CD14-positive monocyte (primary cell): ENCODE results near the gene MRPS34. TPM values are rescaled to one million over a fixed set of nuclear protein-coding genes. Genes with fewer than 3 reads are reported as not detected.

Experiments
- DNase-seq, 3 donors: peaks; one replicate each; pipeline ENCODE4 v3.0.0-alpha.2; 2011 to 2022
- H2AFZ ChIP-seq: 2 replicates; pipeline ENCODE4 v1.6.0; 2012; ENCODE audit warnings: mild to moderate bottlenecking, low read depth, low read length, inconsistent platforms; ENCODE audit not compliant: insufficient read depth, poor library complexity, severe bottlenecking
- H3K27ac ChIP-seq, 2 donors: 1 replicate in 1 of 2; 2 replicates in 1 of 2; pipeline ENCODE4 v1.5.1; 2012 to 2013; ENCODE audit warnings: low read length in 2 of 2, control low read depth in 1 of 2, inconsistent platforms in 1 of 2, low read depth in 1 of 2, mild to moderate bottlenecking in 1 of 2
- H3K27me3 ChIP-seq, 2 donors: one replicate each; pipeline versions ENCODE4 v1.6.0 to v1.6.1; 2011 to 2013; ENCODE audit warnings: low read length in 2 of 2; ENCODE audit not compliant: control insufficient read depth in 2 of 2, insufficient read depth in 2 of 2
- H3K36me3 ChIP-seq, 2 donors: replicated peaks in 1 of 2; 1 replicate in 1 of 2; 2 replicates in 1 of 2; pipeline versions ENCODE4 v1.5.1 to v1.6.1; 2012 to 2013; ENCODE audit warnings: low read length in 2 of 2, control low read depth in 1 of 2, inconsistent platforms in 1 of 2, mild to moderate bottlenecking in 1 of 2; ENCODE audit not compliant: insufficient read depth in 2 of 2, control insufficient read depth in 1 of 2
- H3K4me1 ChIP-seq, 2 donors: 1 replicate in 1 of 2; 2 replicates in 1 of 2; pipeline versions ENCODE4 v1.5.1 to v1.6.1; 2012 to 2013; ENCODE audit warnings: low read length in 2 of 2, control low read depth in 1 of 2, inconsistent platforms in 1 of 2, mild to moderate bottlenecking in 1 of 2, moderate library complexity in 1 of 2; ENCODE audit not compliant: insufficient read depth in 2 of 2, control insufficient read depth in 1 of 2
- H3K4me2 ChIP-seq: replicated peaks from 2 replicates; pipeline ENCODE3; 2012; ENCODE audit warnings: low read length, moderate library complexity, mild to moderate bottlenecking; ENCODE audit not compliant: poor library complexity, severe bottlenecking; ENCODE audit errors: extremely low read depth
- H3K4me3 ChIP-seq, 3 experiments: fragments of 200-600 bp in 1 of 3; sonication (generic) in 1 of 3; replicated peaks in 1 of 3; 1 replicate in 2 of 3; 2 replicates in 1 of 3; pipeline ENCODE4 v1.5.1; 2011 to 2013; ENCODE audit warnings: low read length in 3 of 3, mild to moderate bottlenecking in 3 of 3, control low read depth in 2 of 3, low read depth in 2 of 3, inconsistent platforms in 1 of 3, moderate library complexity in 1 of 3
- H3K79me2 ChIP-seq: 2 replicates; pipeline ENCODE4 v1.6.0; 2012; ENCODE audit warnings: mild to moderate bottlenecking, control low read depth, inconsistent platforms, low read length, moderate library complexity; ENCODE audit not compliant: insufficient read depth
- H3K9ac ChIP-seq: 2 replicates; pipeline ENCODE4 v1.6.0; 2017; ENCODE audit warnings: low read length, mild to moderate bottlenecking; ENCODE audit not compliant: insufficient read depth, poor library complexity, severe bottlenecking
- H3K9me3 ChIP-seq, 2 donors: replicated peaks in 1 of 2; 1 replicate in 1 of 2; 2 replicates in 1 of 2; pipeline versions ENCODE4 v1.5.1 to v1.6.1; 2012 to 2013; ENCODE audit warnings: low read length in 2 of 2, control low read depth in 1 of 2; ENCODE audit not compliant: control insufficient read depth in 1 of 2, insufficient read depth in 1 of 2
- H4K20me1 ChIP-seq: 2 replicates; pipeline ENCODE4 v1.6.0; 2012; ENCODE audit warnings: mild to moderate bottlenecking, low read length, control low read depth, moderate library complexity; ENCODE audit not compliant: insufficient read depth
- H3K27ac Mint-ChIP-seq, 7 donors: one replicate each; pipeline ENCODE4 v1.8.0; 2020; ENCODE audit warnings: mild to moderate bottlenecking in 7 of 7, mixed read lengths in 7 of 7, moderate library complexity in 6 of 7, inconsistent platforms in 2 of 7
- H3K27me3 Mint-ChIP-seq, 3 donors: one replicate each; pipeline ENCODE4 v1.8.0; 2021 to 2022; ENCODE audit warnings: low read depth in 3 of 3, mild to moderate bottlenecking in 3 of 3, mixed read lengths in 3 of 3, moderate library complexity in 3 of 3, inconsistent platforms in 1 of 3
- H3K36me3 Mint-ChIP-seq, 2 donors: one replicate each; pipeline ENCODE4 v1.8.0; 2020; ENCODE audit warnings: mixed read lengths in 2 of 2, inconsistent platforms in 1 of 2, mild to moderate bottlenecking in 1 of 2
- H3K4me1 Mint-ChIP-seq: one replicate; pipeline ENCODE4 v1.8.0; 2020; ENCODE audit warnings: mild to moderate bottlenecking, mixed read lengths
- H3K4me3 Mint-ChIP-seq, 2 donors: one replicate each; pipeline ENCODE4 v1.8.0; 2020; ENCODE audit warnings: mild to moderate bottlenecking in 2 of 2, mixed read lengths in 2 of 2, moderate library complexity in 1 of 2
- H3K9me3 Mint-ChIP-seq, 7 donors: one replicate each; pipeline ENCODE4 v1.8.0; 2020 to 2022; ENCODE audit warnings: mixed read lengths in 7 of 7, mild to moderate bottlenecking in 6 of 7, moderate library complexity in 6 of 7, inconsistent platforms in 2 of 7
- WGBS: methylation state at CpG from one replicate; pipeline ENCODE4 v1.1.5; 2013; ENCODE audit warnings: missing lambda C conversion rate; ENCODE audit not compliant: insufficient coverage; 5-methylcytosine and 5-hydroxymethylcytosine counted together
- intact Hi-C, 2 donors: fragments of 100-400 bp; cut with micrococcal nuclease; formaldehyde crosslinking; loops; one replicate each; pipeline versions ENCODE4 v1.15.0 to v1.15.1; 2023
- polyA plus RNA-seq, 3 donors: library from polyadenylated mRNA; depleted of rRNA in 1 of 3; unstranded in 2 of 3; stranded (reverse) in 1 of 3; fragments of 300-500 nt in 2 of 3; fragments of >200 nt in 1 of 3; fragmentation: Illumina TruSeq in 2 of 3; gene quantifications; 1 replicate in 2 of 3; 2 replicates in 1 of 3; pipeline ENCODE4 v1.2.3, GENCODE V29; 2012 to 2021
- TF ChIP-seq, protein P1 (sequence below): fragments of 200-600 bp; IDR thresholded peaks from one replicate; pipeline ENCODE4 v1.8.0; 2022; ENCODE audit warnings: antibody characterized with exemption, mild to moderate bottlenecking

The MRPS34 gene
- polyA plus RNA-seq, 3 donors: 34.5 to 137 (median 109) TPM

DNA sequence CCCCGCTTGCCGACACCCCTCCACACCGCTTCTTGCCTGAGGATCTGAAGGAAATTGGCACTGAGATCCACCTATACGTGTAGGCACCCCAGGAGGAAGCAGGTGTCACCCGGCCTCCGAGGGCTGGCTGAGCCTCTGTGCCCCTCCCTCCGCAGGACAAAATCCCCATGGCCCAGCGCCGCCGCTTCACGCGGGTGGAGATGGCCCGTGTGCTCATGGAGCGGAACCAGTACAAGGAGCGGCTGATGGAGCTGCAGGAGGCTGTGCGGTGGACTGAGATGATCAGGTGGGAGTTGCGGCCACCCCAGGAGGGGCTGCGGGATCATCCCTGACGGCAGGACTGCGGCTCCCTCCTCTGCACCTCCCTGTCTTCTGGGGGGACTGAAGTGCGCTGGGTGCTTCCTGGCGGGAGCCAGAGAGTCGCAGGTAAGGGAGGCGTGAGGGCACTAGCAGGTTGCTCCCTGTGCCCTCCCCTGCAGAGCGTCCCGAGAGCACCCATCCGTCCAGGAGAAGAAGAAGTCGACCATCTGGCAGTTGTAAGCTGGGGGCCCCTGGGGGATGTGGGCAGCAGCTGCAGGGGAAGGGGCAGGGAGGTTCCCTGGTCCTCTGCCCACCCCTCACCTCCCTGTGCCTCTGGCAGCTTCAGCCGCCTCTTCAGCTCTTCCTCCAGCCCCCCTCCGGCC lies 10.6 kb downstream of the MRPS34 start:
- H3K9me3 Mint-ChIP-seq: peaks cover 0 to 2% (median 0%) of the 10 kb centered on the region in 7 donors
- 91% methylated on average over 19 of the region's 30 CpGs for WGBS

DNA sequence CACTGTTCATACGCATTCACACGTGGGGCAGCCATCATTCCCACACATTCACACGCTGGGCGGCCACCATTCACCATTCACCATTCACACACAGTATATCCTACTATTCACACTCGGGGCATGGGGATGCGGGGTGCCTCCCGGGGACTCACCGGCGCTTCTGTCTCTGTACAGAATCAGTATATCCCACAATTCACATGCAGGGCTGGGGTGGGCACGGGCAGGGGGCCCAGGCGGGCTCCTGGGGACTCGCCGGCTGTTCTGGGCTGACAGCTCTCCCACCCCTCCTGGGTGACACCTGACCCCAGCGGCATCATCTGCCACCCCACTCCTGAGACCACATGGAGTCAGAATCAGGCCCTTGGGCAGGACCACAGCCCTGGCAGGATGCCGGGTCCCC lies 11.2 kb downstream of the MRPS34 start:
- peaks cover 85 to 92% of the 10 kb centered on the region in 2 donors for H3K36me3 ChIP-seq
- no peak overlapping the region for H2AFZ ChIP-seq
- H3K79me2 ChIP-seq: no peaks in the 10 kb centered on the region
- no peak overlapping the region for H3K9ac ChIP-seq
- no peaks in the 10 kb centered on the region for H3K4me1 ChIP-seq
- TF ChIP-seq, protein P1, sequence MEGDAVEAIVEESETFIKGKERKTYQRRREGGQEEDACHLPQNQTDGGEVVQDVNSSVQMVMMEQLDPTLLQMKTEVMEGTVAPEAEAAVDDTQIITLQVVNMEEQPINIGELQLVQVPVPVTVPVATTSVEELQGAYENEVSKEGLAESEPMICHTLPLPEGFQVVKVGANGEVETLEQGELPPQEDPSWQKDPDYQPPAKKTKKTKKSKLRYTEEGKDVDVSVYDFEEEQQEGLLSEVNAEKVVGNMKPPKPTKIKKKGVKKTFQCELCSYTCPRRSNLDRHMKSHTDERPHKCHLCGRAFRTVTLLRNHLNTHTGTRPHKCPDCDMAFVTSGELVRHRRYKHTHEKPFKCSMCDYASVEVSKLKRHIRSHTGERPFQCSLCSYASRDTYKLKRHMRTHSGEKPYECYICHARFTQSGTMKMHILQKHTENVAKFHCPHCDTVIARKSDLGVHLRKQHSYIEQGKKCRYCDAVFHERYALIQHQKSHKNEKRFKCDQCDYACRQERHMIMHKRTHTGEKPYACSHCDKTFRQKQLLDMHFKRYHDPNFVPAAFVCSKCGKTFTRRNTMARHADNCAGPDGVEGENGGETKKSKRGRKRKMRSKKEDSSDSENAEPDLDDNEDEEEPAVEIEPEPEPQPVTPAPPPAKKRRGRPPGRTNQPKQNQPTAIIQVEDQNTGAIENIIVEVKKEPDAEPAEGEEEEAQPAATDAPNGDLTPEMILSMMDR: no peak
- Mint-ChIP-seq H3K27me3 (peaks cover 0 to 3% (median 2%) of the 10 kb centered on the region in 3 donors), H3K4me3 (no peak overlapping the region), H3K9me3 (peaks cover 0 to 2% (median 0%) of the 10 kb centered on the region in 7 donors), H3K4me1 (no peaks in the 10 kb centered on the region), H3K36me3 (peaks cover 42 to 83% of the 10 kb centered on the region in 2 donors), H3K27ac (no peak overlapping the region)
- H3K4me2 ChIP-seq: no peak overlapping the region
- H3K4me3 ChIP-seq: no peak overlapping the region
- intact Hi-C loops: no loop called here
- DNase-seq: no peak
- no peaks in the 10 kb centered on the region for H3K9me3 ChIP-seq
- H4K20me1 ChIP-seq: peaks cover 14% of the 10 kb centered on the region
- 99% methylated on average over 8 of the region's 15 CpGs for WGBS
- no peak overlapping the region for H3K27ac ChIP-seq
- H3K27me3 ChIP-seq: no peaks in the 10 kb centered on the region

More for the DNA sequence above, 10.6 kb downstream of the MRPS34 start:
- no peaks in the 10 kb centered on the region for H3K4me1 ChIP-seq
- H3K4me3 Mint-ChIP-seq: no peak overlapping the region
- no peaks in the 10 kb centered on the region for H3K4me1 Mint-ChIP-seq
- H3K4me2 ChIP-seq: no peak overlapping the region
- no peak overlapping the region for H3K27ac ChIP-seq
- H3K9ac ChIP-seq: no peak overlapping the region
- H4K20me1 ChIP-seq: peaks cover 14% of the 10 kb centered on the region
- intact Hi-C loops: no loop called here
- H3K79me2 ChIP-seq: no peaks in the 10 kb centered on the region
- peaks cover 0 to 3% (median 2%) of the 10 kb centered on the region in 3 donors for H3K27me3 Mint-ChIP-seq
- DNase-seq: no peak
- peaks cover 46 to 83% of the 10 kb centered on the region in 2 donors for H3K36me3 Mint-ChIP-seq
- no peaks in the 10 kb centered on the region for H3K9me3 ChIP-seq
- H2AFZ ChIP-seq: no peak overlapping the region
- H3K27ac Mint-ChIP-seq: no peak overlapping the region
- H3K4me3 ChIP-seq: no peak overlapping the region
- TF ChIP-seq, protein P1: no peak
- H3K27me3 ChIP-seq: no peaks in the 10 kb centered on the region
- H3K36me3 ChIP-seq: peaks cover 91 to 95% of the 10 kb centered on the region in 2 donors
